CMK (cell line): ENCODE results near the gene RFNG.

ENCODE experiments used
- DNase-seq: peaks from one replicate; pipeline ENCODE4 v3.0.0-alpha.2; 2010; ENCODE audit warnings: low read depth

Gene RFNG

GRCh38 chr17:82077617-82078358 lies 26.2 kb upstream of the RFNG start:
- DNase-seq = no peak

GRCh38 chr17:82076785-82077591 lies 25.4 kb upstream of the RFNG start:
- DNase-seq = no peak

GRCh38 chr17:82076018-82076784 lies 24.6 kb upstream of the RFNG start:
- no peak for DNase-seq

- DNase-seq = no peak
These were observed 21.8 kb upstream of the RFNG start for GRCh38 chr17:82073446-82073845.

DNA sequence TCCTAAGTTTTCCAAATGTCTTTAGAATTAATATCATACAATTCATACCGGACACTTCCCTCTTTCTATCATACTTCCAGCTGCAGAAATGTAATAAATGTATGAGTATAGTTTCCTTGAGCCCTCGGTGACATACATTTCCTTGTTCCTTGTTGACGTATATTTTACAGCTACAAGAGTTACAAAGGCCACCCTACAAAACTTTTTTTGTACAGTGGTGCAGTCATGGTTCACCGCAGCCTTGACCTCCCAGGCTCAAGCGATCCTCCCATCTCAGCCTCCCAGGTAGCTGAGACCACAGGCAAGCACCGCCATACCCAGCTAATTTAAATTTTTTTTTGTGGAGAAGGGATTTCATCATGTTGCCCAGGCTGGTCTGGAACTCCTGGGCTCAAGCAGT lies 21.2 kb upstream of the RFNG start:
- no peak for DNase-seq

DNA sequence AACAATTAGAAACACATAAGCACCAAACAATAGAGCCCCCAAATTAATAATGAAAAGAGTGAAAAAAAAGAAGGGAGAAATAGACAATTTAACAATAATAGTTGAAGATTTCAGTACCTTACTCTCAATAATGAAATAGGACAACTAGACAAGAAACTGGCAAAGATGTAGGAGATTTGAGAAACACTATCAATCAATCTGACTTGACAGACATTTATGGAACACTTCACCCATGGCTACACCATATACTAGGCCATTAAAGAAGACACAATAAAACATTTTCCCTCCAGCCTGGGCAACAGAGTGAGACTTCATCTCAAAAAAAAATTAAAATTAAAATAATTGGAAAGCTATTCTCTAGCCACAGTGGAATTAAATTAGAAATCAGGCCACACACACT lies 19.0 kb upstream of the RFNG start:
- no peak for DNase-seq

GRCh38 chr17:82065638-82066303 lies 14.2 kb upstream of the RFNG start, which contains the start of gene DUS1L:
Gene DUS1L, minus strand, starts transcription at chr17:82065804. Its CDS starts 745 bp downstream, at chr17:82065059.
- DNase-seq = peak; percentile 34

- peak; percentile 29 for DNase-seq
These were observed 13.6 kb upstream of the RFNG start for GRCh38 chr17:82065193-82065637.

- DNase-seq = no peak
These were observed 13.0 kb upstream of the RFNG start for GRCh38 chr17:82064433-82065192.

DNA sequence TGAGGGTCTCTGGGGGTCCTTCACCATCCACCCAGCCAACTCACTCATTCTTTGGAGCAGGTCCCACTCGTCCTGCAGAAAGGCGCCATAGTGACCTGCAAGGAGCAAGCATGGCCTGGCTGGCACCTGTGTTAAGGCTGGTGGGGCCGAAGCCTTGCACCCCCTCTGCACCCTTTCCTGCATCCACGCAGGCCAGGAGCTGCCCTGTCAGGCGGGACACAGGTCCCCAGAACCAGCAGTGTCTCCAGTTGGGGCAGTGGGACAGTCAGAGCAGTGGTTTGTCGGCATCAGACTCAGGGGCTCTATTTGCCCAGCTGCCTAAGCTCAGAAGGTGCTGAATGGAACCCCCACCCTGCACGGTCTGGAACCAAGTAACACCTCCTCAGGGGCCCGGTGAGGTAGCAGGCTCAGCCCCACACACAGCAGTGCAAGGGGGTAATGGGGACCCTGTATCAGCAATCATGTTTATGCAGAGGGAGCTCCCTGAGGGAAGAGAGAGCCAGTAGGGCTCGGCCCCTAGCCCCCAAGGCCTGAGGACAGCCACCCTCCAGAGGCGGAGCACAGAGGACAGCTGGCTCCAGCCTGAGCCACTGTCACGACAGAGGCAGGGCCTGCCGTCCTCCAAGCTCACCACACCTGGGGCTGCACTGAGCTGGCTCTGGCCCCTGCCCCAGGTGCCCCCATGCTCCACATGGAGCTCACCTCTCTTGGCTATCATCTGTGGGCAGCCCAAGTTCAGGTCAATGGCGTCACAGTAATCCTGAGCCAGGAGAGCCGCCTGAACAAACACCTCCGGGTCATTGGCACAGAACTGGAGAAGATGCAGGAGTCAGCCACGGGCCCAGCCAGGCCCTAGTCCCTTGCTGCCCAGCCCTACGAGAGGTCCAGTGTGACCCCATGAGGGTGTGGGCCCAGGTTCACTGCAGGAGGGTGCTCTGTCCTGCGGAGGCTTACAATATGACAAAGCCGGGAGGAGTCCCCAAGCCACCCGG lies 12.1 kb upstream of the RFNG start:
- DNase-seq = no peak

GRCh38 chr17:82062984-82063368 lies 11.4 kb upstream of the RFNG start:
- no peak for DNase-seq

DNA sequence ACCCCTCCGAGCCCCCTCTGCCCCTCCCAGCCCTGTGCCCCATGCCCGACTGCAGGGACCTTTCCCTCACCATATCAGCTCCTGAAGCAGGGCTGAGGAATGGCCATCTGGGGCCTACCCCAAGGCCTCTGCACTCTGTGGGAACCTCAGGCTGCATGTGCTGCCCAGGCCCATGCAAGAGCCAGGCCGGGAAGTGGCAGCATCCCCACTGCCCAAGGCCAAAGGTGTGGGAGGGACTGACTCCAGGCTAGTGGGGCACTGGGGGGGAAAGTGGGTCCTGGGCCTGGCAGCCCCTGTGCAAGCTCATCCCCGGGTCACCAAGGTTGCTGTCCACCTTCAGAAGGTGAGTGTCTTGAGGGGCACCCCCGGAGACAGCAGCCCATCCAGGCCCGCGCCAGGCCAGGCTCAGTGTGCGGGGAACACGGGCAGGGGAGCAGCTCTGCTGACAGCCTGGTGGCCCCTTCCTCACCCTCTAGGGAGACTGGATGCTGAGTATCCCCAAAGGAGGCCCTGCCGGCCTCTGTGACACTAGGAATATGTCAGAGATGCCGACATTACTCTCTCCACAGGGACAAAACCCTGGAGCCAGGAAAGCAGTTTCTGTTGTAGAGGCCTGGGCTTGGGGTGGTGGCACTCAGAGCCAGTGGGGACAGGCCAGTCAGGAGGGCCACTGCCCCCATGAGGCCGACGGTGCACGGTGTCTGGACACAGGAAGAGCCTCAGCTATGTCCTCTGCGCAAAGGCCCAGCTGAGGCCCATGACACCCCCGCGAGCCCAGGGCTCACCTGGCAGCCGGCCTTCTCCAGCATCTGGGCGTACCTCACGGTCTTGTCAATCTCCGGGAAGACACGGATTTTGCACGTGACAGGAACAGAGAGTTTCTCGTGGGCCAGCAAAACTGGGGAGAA lies 10.7 kb upstream of the RFNG start:
- DNase-seq = no peak

DNA sequence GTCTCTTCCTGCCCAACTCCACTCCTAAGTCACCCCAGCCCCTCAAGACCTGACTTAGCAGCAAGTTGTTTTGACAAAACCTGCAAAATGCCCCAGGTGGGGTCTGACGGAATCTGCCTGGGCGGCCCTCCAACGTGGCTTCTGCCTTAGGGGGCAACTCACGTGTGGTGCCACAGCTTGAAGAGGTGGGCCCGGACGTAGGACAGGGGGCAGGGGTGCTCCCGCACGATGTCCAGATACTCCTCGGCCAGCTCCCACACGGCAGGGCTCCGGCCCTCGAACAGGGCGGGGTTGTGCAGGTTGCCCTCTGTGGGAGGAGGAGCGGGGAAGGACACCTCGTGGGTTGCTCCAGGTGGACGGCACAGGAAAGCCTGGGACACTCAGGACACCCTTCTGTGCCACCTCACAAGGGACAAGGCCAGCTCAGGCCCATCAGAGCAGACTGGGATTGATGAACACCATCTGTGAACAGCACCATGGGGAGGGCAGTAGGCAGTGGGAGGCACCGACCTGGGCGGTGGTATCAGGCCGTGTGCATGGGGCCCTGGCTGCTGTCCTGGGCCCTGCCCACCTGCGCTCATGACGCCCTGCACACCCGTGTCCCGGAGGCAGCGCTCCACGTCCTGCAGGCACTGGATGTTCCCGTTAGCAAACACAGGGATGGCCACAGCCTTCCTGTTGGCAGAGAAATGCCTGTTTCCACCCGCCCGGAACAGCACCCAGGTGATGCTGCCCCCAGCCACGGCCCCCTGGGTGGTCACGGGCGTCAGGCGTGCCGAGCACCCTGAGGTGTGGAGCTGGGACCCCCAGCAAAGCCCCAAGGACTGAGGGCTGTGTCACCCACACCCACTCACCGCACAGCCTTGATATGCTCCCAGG lies 9.7 kb upstream of the RFNG start:
- no peak for DNase-seq

- no peak for DNase-seq
These were observed 9.0 kb upstream of the RFNG start for GRCh38 chr17:82060614-82061013.

- DNase-seq = no peak
These were observed 8.4 kb upstream of the RFNG start for GRCh38 chr17:82060001-82060380.

DNA sequence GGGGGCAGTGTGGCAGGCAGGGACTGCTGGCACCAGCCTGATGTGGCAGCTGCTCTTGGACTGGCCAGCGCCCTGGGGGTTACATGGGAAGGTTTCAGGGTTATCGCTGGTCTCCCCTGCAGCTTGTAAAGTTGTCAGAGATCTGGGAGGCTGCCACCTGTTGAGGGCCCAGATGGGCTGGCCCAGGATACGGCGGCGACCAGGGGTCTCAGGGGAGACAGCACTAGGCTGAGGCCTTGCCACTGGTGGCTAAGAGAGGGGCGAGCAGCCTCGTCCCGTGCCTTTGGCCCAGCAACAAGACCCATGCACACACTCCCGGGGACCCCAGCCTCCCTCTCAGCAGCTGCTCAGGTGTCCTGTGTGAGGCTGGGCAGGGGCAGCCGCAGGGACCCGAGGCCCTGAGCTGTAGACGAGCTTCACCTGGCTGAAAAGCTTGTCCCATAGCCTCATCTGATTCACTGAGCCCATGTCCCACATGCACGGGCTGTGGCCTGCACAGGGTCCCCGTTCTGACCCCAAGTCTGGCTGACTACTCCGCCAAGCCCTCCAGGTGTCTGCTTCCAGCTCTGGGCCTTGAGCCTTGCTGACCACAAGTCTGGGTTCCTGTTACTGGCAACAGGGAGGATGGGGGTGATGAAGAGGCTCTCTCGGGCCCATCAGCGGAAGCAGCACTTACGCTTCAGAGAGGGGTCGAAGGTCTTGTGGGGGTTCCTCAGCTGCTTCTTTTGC lies 7.8 kb upstream of the RFNG start:
- DNase-seq = no peak

DNA sequence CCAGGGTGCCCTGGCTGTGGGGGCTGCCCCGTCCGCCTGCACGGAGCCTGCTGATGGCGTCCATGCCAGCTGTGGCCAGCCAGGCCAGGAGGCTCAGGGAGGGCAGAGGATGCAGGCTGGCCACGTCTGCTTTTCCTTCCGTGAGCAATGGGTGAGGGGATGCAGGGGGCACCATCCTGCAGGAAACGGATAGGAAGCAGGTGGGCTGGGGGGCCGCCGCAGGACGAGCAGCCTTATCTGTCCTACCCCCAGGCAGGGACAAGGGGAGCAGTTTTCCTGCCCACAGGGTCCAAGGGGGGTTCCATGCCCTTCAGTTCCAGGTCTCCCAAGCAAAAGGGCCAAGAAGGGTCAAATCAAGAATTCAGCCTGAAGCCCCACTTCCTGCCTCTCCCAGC lies 7.2 kb upstream of the RFNG start:
- DNase-seq = no peak
